ELF-1 (cell line): Measurements from ENCODE around the gene TMTC2.

Experiments
- DNase-seq: peaks from one replicate; pipeline ENCODE4 v3.0.0-alpha.2; 2016; ENCODE audit warnings: low read depth, low spot score

TMTC2 gene

DNA sequence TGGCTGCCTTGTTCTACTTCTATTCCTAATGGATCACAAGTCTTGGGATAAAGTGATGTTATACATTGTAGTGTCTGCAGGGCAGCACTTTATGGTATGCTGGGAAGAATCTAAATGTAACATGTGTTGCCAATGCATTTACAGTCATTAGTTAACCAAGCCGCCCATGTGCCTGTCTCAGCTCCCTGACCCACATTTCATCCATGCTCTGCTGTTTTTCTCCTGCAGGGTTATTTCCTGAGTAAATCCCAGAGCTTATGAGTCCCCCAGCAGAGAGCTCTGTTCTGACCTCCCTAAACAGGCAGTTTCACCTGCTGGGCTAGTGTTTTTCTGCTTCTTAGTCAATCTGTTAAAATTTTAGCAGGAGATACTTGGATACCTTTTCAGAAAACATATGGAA is 4.4 kb upstream of the TMTC2 start:
- DNase-seq, result no peak

- DNase-seq, result no peak
Measured at GRCh38 chr12:82682851-82683261, 3.9 kb upstream of the TMTC2 start.

GRCh38 chr12:82685790-82686167 is 927 bp upstream of the TMTC2 start:
- DNase-seq, result peak; percentile 96

- peak; percentile 84 for DNase-seq
Measured at GRCh38 chr12:82687021-82688011, 610 bp downstream of the TMTC2 start.

- DNase-seq, result no peak
Measured at GRCh38 chr12:82688035-82688501, 1.4 kb downstream of the TMTC2 start.

- no peak for DNase-seq
Measured at GRCh38 chr12:82688596-82688995, 1.9 kb downstream of the TMTC2 start.

DNA sequence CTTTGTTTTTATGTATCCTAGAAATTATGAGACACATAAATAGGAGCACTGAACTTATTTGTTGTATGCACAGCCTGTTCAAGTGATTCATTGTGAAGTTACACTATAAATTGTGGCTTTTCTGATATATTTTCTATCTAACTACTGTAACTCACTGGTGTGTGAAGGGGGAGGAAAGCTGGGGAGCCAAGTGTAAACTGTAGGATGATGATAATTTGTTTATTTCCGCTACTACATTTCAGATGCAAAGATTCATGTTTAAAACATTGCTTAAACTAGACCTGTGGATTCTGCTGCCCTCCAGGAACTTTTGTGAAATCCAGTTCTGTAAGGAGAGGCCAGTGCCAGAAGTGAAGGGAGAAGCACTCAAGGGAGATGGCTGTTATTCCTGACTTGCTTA is 3.3 kb downstream of the TMTC2 start:
- no peak for DNase-seq

DNA sequence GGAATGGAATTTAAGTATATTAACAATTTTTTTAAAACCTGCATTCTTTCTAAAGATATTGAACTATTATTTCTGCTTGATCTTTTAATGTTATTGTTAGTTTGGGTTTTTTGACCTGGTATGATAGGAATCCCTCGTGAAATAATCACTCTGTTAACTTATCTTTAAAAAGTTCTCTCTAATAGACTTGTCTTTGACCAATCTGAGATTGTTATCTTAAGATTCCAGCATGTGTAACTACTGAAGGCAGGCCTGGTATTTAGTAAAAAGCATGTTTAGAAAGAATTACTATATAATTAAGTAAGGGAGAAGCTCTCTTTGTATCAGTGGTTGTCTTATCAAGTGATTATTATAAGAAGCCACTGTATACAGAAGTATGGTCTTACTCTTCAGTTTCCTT is 4.8 kb downstream of the TMTC2 start:
- no peak for DNase-seq

DNA sequence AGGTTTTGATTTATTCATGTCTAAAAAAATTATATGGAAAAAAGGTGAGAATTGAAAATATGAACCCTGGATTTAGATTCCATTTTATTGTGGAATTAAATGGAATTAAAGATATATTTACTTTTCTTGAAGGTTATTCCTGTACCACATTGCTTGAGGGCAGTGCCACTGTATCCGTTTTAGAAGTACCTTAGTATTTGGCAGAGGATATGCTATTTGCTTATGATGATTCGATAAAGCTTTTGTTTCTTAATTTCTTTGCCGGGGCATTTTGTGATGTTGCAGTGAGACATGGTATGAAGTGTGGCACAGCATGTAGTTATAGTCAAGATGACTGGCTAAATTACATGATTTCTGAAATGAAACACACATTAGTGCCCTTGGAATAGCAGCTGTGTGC is 7.6 kb downstream of the TMTC2 start:
- DNase-seq, result no peak

DNA sequence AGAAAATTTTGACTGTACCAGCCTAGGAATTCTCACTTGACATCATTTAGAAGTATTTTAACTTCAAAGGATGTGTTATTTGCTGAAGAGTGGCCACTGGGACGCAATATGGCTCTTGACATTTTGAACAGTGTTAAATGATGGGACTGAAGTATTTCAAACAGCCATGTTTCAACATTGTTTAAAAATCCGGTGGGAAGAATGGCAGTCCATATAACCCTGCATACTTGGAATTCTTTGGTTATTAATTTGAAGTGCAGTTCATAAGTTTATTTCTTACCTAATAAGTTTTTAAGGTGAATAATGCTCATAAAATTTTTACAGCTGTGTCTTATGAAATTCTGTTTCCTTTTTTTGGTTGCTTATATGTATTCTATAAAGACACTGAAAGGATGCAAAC is 8.3 kb downstream of the TMTC2 start:
- no peak for DNase-seq

DNA sequence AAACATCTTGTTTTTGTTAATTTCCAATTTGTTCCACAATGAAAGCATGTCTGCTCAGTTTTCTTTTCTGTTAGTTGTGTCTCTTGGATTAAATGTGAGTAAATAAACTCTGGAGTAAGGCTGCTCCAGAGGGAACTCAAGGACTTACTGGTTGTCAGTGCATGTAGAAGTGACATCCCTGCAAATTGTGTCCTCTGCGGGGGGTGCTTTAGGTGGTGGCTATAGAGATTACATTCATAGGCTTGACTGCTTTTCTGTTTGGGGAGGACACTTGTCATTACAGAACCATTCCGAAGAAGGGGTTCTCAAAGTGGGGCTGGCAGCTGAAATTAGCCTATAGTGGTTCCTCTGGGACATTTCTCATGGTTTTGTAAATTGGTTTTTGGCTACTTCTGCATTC is 8.8 kb downstream of the TMTC2 start:
- DNase-seq, result no peak

GRCh38 chr12:82696543-82696942 is 9.8 kb downstream of the TMTC2 start:
- no peak for DNase-seq

DNA sequence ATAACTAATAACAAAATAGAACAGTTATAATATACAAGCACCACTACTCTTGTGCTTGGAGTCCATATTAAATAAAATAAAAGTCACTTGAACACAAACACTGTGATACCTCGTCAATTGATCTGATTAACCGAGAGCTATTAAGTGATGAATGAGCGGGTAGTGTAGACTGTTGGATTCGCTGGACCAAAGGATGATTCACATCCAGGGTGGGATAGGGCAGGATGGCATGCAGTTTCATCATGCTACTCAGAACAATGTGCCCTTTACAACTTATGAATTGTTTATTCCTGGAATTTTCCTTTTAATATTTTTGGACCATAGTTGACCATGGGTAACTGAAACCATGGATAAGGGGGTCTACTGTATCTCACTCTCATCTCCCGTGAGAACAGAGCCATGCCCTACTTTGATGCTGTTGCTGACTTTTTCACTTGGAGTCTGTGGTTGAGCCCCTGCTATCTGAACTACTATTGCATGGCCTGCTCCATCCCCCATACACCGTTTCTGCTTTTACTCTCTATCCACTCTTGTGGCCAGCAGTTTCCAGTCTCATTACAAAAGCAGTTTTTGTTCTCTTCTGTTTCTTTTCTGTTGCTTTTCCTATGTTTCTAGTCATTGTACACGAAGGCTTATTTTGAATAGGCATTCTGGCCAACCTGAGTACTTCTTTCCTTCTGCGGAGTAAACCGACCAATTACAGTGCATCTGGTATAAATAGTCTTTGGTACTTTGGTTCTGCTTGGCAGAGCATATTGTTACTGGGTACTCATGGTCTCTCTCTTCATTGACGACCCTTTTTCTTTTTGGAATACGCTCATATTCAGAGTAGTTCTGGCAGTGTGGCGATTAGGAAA is 12.2 kb downstream of the TMTC2 start:
- DNase-seq, result no peak

GRCh38 chr12:82705774-82706173 is 19.1 kb downstream of the TMTC2 start:
- DNase-seq, result no peak

GRCh38 chr12:82708061-82708879 is 21.6 kb downstream of the TMTC2 start:
- no peak for DNase-seq

GRCh38 chr12:82709794-82710355 is 23.2 kb downstream of the TMTC2 start:
- no peak for DNase-seq

DNA sequence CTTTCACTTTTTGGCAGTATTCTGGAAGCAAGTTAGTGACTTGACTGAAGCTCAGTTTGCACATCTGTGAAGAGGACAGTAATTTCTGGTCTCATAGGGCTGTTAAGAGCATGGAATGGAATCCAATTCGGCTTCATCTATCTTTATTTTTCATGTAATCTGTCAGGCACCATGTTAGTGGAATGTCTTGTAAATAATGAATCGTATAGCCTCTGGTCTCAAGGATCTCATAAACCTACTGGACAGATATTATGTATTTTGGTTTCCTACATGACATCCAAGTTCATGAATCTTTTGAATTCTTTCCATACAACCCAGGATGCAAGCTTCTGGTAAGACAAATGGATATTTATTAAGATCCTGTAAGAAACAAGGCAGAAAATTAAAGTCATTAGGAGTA is 24.0 kb downstream of the TMTC2 start:
- no peak for DNase-seq

DNA sequence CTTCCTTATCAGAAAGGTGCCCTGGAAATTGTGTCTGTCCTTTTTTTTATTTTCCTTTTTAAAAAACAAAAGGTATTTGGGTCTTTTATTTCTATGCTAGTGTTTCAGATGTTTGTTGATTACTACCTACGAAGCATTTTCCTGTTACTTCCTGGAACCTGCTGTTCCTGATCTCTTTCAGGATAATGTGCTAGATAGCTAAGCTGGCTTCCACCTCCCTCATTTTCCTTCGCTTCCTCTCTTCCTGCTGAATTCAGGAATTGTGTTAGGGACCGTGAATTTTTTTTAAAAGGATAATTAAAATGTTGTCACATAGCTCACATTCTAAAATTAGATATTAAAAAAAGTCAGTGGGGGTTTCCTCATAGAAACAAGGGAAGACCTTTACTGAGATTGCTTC is 27.7 kb downstream of the TMTC2 start:
- DNase-seq, result no peak

GRCh38 chr12:82721726-82722125 is 35.0 kb downstream of the TMTC2 start:
- no peak for DNase-seq

GRCh38 chr12:82723093-82723492 is 36.4 kb downstream of the TMTC2 start:
- DNase-seq, result no peak

DNA sequence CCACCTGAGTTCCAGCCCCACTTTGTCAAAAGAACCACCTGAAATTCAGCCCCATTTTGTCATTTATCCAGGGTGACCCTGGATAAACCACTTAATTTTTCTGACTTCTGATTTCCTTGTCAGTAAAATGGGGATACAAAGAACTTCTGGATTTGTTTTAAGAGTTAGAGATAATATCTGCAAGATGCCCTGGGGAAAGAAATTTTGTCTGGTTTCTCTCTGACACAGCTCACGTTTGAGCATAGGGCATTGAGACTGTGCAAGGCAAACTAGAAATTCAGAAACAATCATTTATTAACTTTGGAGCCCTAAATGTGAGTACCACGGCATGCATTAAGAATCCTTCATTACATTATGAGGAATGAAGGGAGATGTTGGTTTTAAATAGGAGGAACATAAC is 37.2 kb downstream of the TMTC2 start:
- no peak for DNase-seq
